Measurements from ENCODE around the gene TIMP2. TPM values are rescaled to one million over a fixed set of nuclear protein-coding genes. Genes with fewer than 3 reads are reported as not detected.
A peak's percentile ranks its signal among the peaks of the same experiment; 100 is the strongest.

TIMP2 gene
- total and polyA plus RNA-seq, 2 of the 13 experiments (the other 11 are each of a cell fraction or from before 2014, with no cell fraction given): 3.8 to 8.5 TPM

GRCh38 chr17:78875363-78876093, 49.7 kb downstream of the TIMP2 start:
- no peaks in the 10 kb centered on the region for H3K9me3 ChIP-seq (ENCODE audit: low read length)
- H3K4me2 ChIP-seq (ENCODE audit: low read depth, low read length): no peak overlapping the region
- H3K9ac ChIP-seq (ENCODE audit: insufficient read depth, low read depth, low read length): no peak overlapping the region
- TF ChIP-seq KDM4B (CRISPR knock-in tag; IDR thresholded peaks at IDR 0.05): no peak
- TF ChIP-seq ZBTB25 (CRISPR knock-in tag; IDR thresholded peaks at IDR 0.05): no peak
- no peak for TF ChIP-seq SMAD9 (CRISPR knock-in tag; IDR thresholded peaks at IDR 0.05)
- no peak for TF ChIP-seq ZNF792 (CRISPR knock-in tag; IDR thresholded peaks at IDR 0.05)
- H3K4me3 ChIP-seq (replicated peaks in 1 of 3; ENCODE audit: insufficient read depth in 1 of 3, low read depth in 2 of 3, low read length in 3 of 3): no peak overlapping the region
- H3K27ac ChIP-seq (ENCODE audit: extremely low read length, insufficient read depth, low read length): no peak overlapping the region
- ATAC-seq (no peak), DNase-seq (ENCODE audit: low spot score) (no peak), FAIRE-seq (no peak)
- H2AFZ ChIP-seq (ENCODE audit: low read length): no peak overlapping the region
- BruUV-seq (replicated peaks): no TSS peak
- 0 out of 5 replicates have a peak, but pooled peaks cover 2 to 13% of the 10 kb centered on the region in 2 experiments for H3K36me3 ChIP-seq (replicated peaks in 1 of 2; ENCODE audit: control insufficient read depth in 1 of 2, insufficient read depth in 2 of 2, low read length in 2 of 2)
- CTCF ChIA-PET (ENCODE audit: low intra/inter-chr PET ratio, low total read pairs): no interaction called here
- intact Hi-C loops (cut with micrococcal nuclease; ENCODE audit: unreplicated experiment) (no loop called here), in situ Hi-C loops (cut with HindIII; ENCODE audit: extremely low pct_ligation_motif_present, low pct_unique_long_range_greater_than_20kb) (no loop called here)
- H3K4me1 ChIP-seq (ENCODE audit: insufficient read depth, low read length): no peaks in the 10 kb centered on the region
- H4K20me1 ChIP-seq (ENCODE audit: insufficient read depth, low read length): no peaks in the 10 kb centered on the region
- WGBS (ENCODE audit: low lambda C conversion rate): 92% methylated on average over 9 of the region's 9 CpGs
- POLR2A ChIA-PET: interaction anchor here (1.0 to 1.7 kb wide), 2 partner anchors 10 to 105 kb away, joined by 3 read pairs; partner anchors contain the start of gene LGALS3BP
- no peaks in the 10 kb centered on the region for H3K27me3 ChIP-seq (ENCODE audit: control insufficient read depth in 1 of 2, insufficient read depth in 2 of 2, low read length in 2 of 2)
- H3K79me2 ChIP-seq (ENCODE audit: insufficient read depth, low read length): no peaks in the 10 kb centered on the region

GRCh38 chr17:78873519-78874340, 51.5 kb downstream of the TIMP2 start:
- POLR2A ChIA-PET: no interaction called here
- H3K4me1 ChIP-seq (ENCODE audit: insufficient read depth, low read length): no peaks in the 10 kb centered on the region
- WGBS (ENCODE audit: low lambda C conversion rate): 95% methylated on average over 20 of the region's 21 CpGs
- ATAC-seq (no peak), DNase-seq (ENCODE audit: low spot score) (no peak), FAIRE-seq (no peak)
- BruUV-seq (replicated peaks): no TSS peak
- H3K27ac ChIP-seq (ENCODE audit: extremely low read length, insufficient read depth, low read length): no peak overlapping the region
- no peaks in the 10 kb centered on the region for H3K9me3 ChIP-seq (ENCODE audit: low read length)
- intact Hi-C loops (cut with micrococcal nuclease; ENCODE audit: unreplicated experiment) (no loop called here), in situ Hi-C loops (cut with HindIII; ENCODE audit: extremely low pct_ligation_motif_present, low pct_unique_long_range_greater_than_20kb) (no loop called here)
- TF ChIP-seq, protein P1, sequence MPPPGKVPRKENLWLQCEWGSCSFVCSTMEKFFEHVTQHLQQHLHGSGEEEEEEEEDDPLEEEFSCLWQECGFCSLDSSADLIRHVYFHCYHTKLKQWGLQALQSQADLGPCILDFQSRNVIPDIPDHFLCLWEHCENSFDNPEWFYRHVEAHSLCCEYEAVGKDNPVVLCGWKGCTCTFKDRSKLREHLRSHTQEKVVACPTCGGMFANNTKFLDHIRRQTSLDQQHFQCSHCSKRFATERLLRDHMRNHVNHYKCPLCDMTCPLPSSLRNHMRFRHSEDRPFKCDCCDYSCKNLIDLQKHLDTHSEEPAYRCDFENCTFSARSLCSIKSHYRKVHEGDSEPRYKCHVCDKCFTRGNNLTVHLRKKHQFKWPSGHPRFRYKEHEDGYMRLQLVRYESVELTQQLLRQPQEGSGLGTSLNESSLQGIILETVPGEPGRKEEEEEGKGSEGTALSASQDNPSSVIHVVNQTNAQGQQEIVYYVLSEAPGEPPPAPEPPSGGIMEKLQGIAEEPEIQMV (CRISPR knock-in tag; IDR thresholded peaks at IDR 0.05; ENCODE audit: low read depth): no peak
- TF ChIP-seq, protein P2, sequence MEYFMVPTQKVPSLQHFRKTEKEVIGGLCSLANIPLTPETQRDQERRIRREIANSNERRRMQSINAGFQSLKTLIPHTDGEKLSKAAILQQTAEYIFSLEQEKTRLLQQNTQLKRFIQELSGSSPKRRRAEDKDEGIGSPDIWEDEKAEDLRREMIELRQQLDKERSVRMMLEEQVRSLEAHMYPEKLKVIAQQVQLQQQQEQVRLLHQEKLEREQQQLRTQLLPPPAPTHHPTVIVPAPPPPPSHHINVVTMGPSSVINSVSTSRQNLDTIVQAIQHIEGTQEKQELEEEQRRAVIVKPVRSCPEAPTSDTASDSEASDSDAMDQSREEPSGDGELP (IDR thresholded peaks at IDR 0.05; ENCODE audit: borderline replicate concordance, low read depth): no peak
- no peak for TF ChIP-seq ZNF335 (CRISPR knock-in tag; IDR thresholded peaks at IDR 0.05)
- TF ChIP-seq ATF7 (IDR thresholded peaks at IDR 0.05): peak; percentile 66
- no peak for TF ChIP-seq ATF7 (CRISPR knock-in tag; IDR thresholded peaks at IDR 0.05)
- no peak for TF ChIP-seq ZNF580 (CRISPR knock-in tag; IDR thresholded peaks at IDR 0.05; ENCODE audit: borderline replicate concordance, low read depth)
- no peak overlapping the region for H2AFZ ChIP-seq (ENCODE audit: low read length)
- H3K4me3 ChIP-seq (replicated peaks in 1 of 3; ENCODE audit: insufficient read depth in 1 of 3, low read depth in 2 of 3, low read length in 3 of 3): no peak overlapping the region
- peaks cover 5 to 21% of the 10 kb centered on the region in 2 experiments; a peak in 2 of 5 replicates for H3K36me3 ChIP-seq (replicated peaks in 1 of 2; ENCODE audit: control insufficient read depth in 1 of 2, insufficient read depth in 2 of 2, low read length in 2 of 2)
- no peak overlapping the region for H3K4me2 ChIP-seq (ENCODE audit: low read depth, low read length)
- H3K79me2 ChIP-seq (ENCODE audit: insufficient read depth, low read length): no peaks in the 10 kb centered on the region
- CTCF ChIA-PET (ENCODE audit: low intra/inter-chr PET ratio, low total read pairs): no interaction called here
- H3K27me3 ChIP-seq (ENCODE audit: control insufficient read depth in 1 of 2, insufficient read depth in 2 of 2, low read length in 2 of 2): no peaks in the 10 kb centered on the region
- H4K20me1 ChIP-seq (ENCODE audit: insufficient read depth, low read length): no peaks in the 10 kb centered on the region
- no peak overlapping the region for H3K9ac ChIP-seq (ENCODE audit: insufficient read depth, low read depth, low read length)
